Measurements from ENCODE around the gene CCT7. TPM values are rescaled to one million over a fixed set of nuclear protein-coding genes. Genes with fewer than 3 reads are reported as not detected.
A peak's percentile ranks its signal among the peaks of the same experiment; 100 is the strongest.

Gene CCT7
- total RNA-seq, 1 donor from 2014 or later, result 696 TPM

GRCh38 chr2:73214120-73215035, 19.7 kb upstream of the CCT7 start, which contains the start of gene SMYD5:
Gene SMYD5 (plus strand): TSS chr2:73214245. CDS start chr2:73214267, 22 bp downstream.
- intact Hi-C loops (cut with micrococcal nuclease), result loop anchor here (1.0 to 5.0 kb wide), 4 partner anchors 19 to 173 kb away; partner anchors contain the start of genes ALMS1, PRADC1 and SFXN5
- peak; percentile 98 for DNase-seq
- Mint-ChIP-seq H3K36me3 (ENCODE audit: low read depth) (no peaks in the 10 kb centered on the region), H3K4me3 (peak within 1 kb of the TSS; percentile 91), H3K9me3 (no peaks in the 10 kb centered on the region), H3K27ac (peak within 1 kb of the TSS; percentile 87), H3K27me3 (peaks cover under 1% of the 10 kb centered on the region), H3K4me1 (peaks cover 22% of the 10 kb centered on the region)

GRCh38 chr2:73215254-73215653, 18.9 kb upstream of the CCT7 start:
- peaks cover 3% of the 10 kb centered on the region for H3K36me3 Mint-ChIP-seq (ENCODE audit: low read depth)
- H3K4me1 Mint-ChIP-seq, result peaks cover 22% of the 10 kb centered on the region
- no peaks in the 10 kb centered on the region for H3K27me3 Mint-ChIP-seq
- peak overlapping the region; percentile 42 for H3K27ac Mint-ChIP-seq
- H3K4me3 Mint-ChIP-seq, result peak overlapping the region; percentile 91
- intact Hi-C loops (cut with micrococcal nuclease), result no loop called here
- DNase-seq, result no peak
- no peaks in the 10 kb centered on the region for H3K9me3 Mint-ChIP-seq

DNA sequence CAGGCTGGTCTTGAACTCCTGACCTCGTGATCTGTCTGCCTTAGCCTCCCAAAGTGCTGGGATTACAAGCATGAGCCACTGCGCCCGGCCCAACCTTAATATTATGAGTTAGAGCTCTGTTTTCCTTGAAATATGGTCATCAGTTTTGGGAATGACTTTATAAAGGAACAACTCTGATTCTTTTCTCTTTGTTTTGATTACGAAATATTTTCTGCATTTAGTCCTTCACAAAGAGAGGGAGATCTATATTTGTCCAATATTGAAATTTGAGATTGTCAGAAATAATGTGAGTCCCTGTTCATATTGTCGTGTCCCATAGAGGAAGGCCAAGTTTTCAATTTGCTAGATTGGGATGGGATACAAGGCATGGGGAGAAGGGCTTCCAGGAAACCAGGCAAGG, 16.9 kb upstream of the CCT7 start:
- Mint-ChIP-seq H3K9me3 (no peaks in the 10 kb centered on the region), H3K27me3 (no peaks in the 10 kb centered on the region), H3K4me1 (peaks cover 22% of the 10 kb centered on the region), H3K4me3 (no peak overlapping the region), H3K27ac (no peak overlapping the region), H3K36me3 (ENCODE audit: low read depth) (peaks cover 14% of the 10 kb centered on the region)
- intact Hi-C loops (cut with micrococcal nuclease), result no loop called here
- no peak for DNase-seq

- Mint-ChIP-seq H3K27me3 (no peaks in the 10 kb centered on the region), H3K4me1 (peaks cover 20% of the 10 kb centered on the region), H3K36me3 (ENCODE audit: low read depth) (peaks cover 16% of the 10 kb centered on the region), H3K4me3 (no peak overlapping the region), H3K27ac (no peak overlapping the region), H3K9me3 (no peaks in the 10 kb centered on the region)
- intact Hi-C loops (cut with micrococcal nuclease), result no loop called here
- no peak for DNase-seq
These were observed 16.3 kb upstream of the CCT7 start for GRCh38 chr2:73217826-73218225.

DNA sequence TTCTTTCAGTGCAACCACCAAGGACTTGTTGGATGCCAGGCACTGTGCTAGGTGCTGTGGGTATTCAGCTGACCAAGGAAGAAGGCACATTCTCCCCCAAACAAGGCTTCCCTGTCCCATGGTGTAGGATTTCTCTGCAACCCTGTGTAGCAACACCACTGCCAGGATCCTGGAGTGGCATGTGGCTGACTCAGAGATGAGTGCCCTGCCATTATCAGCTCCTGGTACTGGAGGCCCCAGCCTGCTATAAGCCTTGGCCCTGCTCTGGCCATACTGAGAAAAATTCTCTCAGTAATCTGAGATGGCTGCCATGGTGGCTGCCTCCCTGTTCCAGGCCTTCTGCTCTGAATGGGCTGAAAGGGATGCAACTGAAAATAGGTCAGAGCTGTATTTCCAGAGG, 15.8 kb upstream of the CCT7 start:
- Mint-ChIP-seq H3K27me3 (no peaks in the 10 kb centered on the region), H3K27ac (no peak overlapping the region), H3K4me3 (no peak overlapping the region), H3K9me3 (no peaks in the 10 kb centered on the region), H3K36me3 (ENCODE audit: low read depth) (peaks cover 18% of the 10 kb centered on the region), H3K4me1 (peaks cover 19% of the 10 kb centered on the region)
- intact Hi-C loops (cut with micrococcal nuclease), result no loop called here
- no peak for DNase-seq

- intact Hi-C loops (cut with micrococcal nuclease), result no loop called here
- H3K27me3 Mint-ChIP-seq, result no peaks in the 10 kb centered on the region
- H3K36me3 Mint-ChIP-seq (ENCODE audit: low read depth), result peaks cover 33% of the 10 kb centered on the region
- H3K27ac Mint-ChIP-seq, result no peak overlapping the region
- no peak for DNase-seq
- peaks cover 5% of the 10 kb centered on the region for H3K4me1 Mint-ChIP-seq
- H3K4me3 Mint-ChIP-seq, result no peak overlapping the region
- no peaks in the 10 kb centered on the region for H3K9me3 Mint-ChIP-seq
These were observed 10.3 kb upstream of the CCT7 start for GRCh38 chr2:73223821-73224220.

DNA sequence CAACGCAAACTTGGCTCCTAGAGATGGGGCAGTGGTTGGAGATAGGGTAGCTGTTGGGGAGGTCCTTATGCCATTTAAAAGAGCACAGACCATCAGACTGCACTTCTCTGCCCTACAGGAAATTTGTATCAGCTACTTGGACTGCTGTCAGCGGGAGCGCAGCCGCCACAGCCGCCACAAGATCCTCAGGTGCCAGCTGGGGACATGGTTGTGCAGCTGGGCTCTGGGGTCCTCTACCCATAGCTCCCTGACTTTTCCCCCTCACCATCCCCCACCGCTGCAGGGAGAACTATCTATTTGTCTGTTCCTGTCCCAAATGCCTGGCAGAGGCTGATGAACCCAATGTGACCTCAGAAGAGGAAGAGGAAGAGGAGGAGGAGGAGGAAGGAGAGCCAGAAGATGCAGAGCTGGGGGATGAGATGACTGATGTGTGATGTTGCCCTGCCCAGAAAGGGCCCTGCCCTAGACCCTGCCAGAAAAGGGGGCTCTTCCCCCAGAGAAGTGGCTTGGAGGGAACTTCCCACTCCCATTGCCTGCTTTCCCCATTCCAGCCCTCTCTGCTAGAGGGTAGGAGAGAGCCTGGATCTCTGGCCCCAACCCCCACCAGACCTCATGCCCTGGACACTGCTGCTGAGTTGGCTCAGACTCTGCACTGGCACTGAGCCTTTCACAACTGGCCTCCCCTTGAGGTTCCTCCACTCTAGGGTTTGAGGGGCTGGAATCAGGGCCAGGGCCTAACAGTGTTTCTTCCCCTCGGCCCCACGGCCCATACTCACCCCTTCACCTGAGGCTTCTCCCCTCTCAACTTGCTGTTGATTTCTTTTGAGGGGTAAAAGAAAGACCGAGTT, 8.4 kb upstream of the CCT7 start:
- Mint-ChIP-seq H3K4me3 (no peak overlapping the region), H3K36me3 (ENCODE audit: low read depth) (peaks cover 32% of the 10 kb centered on the region), H3K4me1 (peaks cover 6% of the 10 kb centered on the region), H3K27ac (no peak overlapping the region), H3K27me3 (no peaks in the 10 kb centered on the region), H3K9me3 (no peaks in the 10 kb centered on the region)
- intact Hi-C loops (cut with micrococcal nuclease), result no loop called here
- DNase-seq, result no peak

- no peaks in the 10 kb centered on the region for H3K9me3 Mint-ChIP-seq
- H3K27me3 Mint-ChIP-seq, result no peaks in the 10 kb centered on the region
- H3K36me3 Mint-ChIP-seq (ENCODE audit: low read depth), result peaks cover 22% of the 10 kb centered on the region
- no peak for DNase-seq
- no peak overlapping the region for H3K4me3 Mint-ChIP-seq
- peaks cover 11% of the 10 kb centered on the region for H3K4me1 Mint-ChIP-seq
- intact Hi-C loops (cut with micrococcal nuclease), result no loop called here
- no peak overlapping the region for H3K27ac Mint-ChIP-seq
These were observed 7.0 kb upstream of the CCT7 start for GRCh38 chr2:73227086-73227485.

GRCh38 chr2:73228631-73229030, 5.5 kb upstream of the CCT7 start:
- no peak overlapping the region for H3K27ac Mint-ChIP-seq
- no peaks in the 10 kb centered on the region for H3K9me3 Mint-ChIP-seq
- intact Hi-C loops (cut with micrococcal nuclease), result no loop called here
- peaks cover 15% of the 10 kb centered on the region for H3K36me3 Mint-ChIP-seq (ENCODE audit: low read depth)
- H3K27me3 Mint-ChIP-seq, result no peaks in the 10 kb centered on the region
- H3K4me1 Mint-ChIP-seq, result peaks cover 17% of the 10 kb centered on the region
- H3K4me3 Mint-ChIP-seq, result no peak overlapping the region
- DNase-seq, result no peak

DNA sequence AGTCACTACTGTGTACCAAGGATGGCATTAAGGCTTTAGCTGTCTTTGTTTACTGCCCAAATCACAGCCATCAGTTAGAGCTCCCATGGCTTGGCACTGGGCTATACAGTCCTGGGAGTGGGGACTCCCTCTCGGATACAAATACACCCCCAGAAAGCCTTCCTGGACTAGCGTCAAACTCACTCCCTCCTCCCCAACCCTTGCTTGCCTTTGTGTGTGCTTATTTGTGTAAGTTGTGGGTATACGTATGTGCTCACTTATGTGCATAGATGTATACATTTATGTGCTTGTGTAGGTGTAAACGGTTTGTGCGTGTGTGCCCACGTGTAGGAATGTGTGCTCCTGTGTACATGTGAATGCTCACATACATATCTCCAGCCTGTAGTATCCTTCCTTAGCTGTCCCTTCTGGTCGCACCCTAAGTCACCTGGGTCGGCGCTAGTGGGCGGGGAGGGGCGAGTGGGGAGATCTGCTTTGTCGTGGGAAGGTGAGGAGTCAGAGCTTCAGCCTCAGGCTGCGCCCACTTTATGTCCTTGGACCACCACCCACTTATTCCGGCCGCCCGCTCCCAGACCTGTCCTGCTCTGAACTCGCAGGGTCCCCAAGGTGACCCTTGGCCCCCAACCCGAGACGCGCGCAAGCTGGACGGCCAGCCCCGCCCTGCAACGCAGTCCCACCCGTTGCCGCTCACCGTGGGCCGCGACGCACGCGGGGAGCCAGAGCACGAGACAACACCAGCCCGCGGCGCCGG, 1.5 kb upstream of the CCT7 start:
- no peaks in the 10 kb centered on the region for H3K27me3 Mint-ChIP-seq
- H3K36me3 Mint-ChIP-seq (ENCODE audit: low read depth), result peaks cover 29% of the 10 kb centered on the region
- DNase-seq, result peak; percentile 62
- intact Hi-C loops (cut with micrococcal nuclease), result loop anchor here (1.0 to 5.0 kb wide), 5 partner anchors 18 to 1225 kb away; partner anchors contain the start of genes INO80B, RAB11FIP5, SMYD5 and TPRKB
- no peaks in the 10 kb centered on the region for H3K9me3 Mint-ChIP-seq
- peak overlapping the region; percentile 95 for H3K27ac Mint-ChIP-seq
- peak overlapping the region; percentile 94 for H3K4me3 Mint-ChIP-seq
- H3K4me1 Mint-ChIP-seq, result peaks cover 33% of the 10 kb centered on the region

GRCh38 chr2:73233154-73233931, 765 bp upstream of the CCT7 start, which contains the start of gene PRADC1:
Gene PRADC1 (minus strand): TSS chr2:73233239. CDS start chr2:73233160, 79 bp downstream.
- Mint-ChIP-seq H3K4me3 (peak within 1 kb of the TSS; percentile 94), H3K27ac (peak within 1 kb of the TSS; percentile 95), H3K27me3 (no peaks in the 10 kb centered on the region), H3K4me1 (peaks cover 36% of the 10 kb centered on the region), H3K9me3 (no peaks in the 10 kb centered on the region), H3K36me3 (ENCODE audit: low read depth) (peaks cover 31% of the 10 kb centered on the region)
- peak; percentile 99 for DNase-seq
- intact Hi-C loops (cut with micrococcal nuclease), result loop anchor here (1.0 to 5.0 kb wide), 5 partner anchors 19 to 1224 kb away; partner anchors contain the start of genes INO80B, RAB11FIP5, SMYD5 and TPRKB

DNA sequence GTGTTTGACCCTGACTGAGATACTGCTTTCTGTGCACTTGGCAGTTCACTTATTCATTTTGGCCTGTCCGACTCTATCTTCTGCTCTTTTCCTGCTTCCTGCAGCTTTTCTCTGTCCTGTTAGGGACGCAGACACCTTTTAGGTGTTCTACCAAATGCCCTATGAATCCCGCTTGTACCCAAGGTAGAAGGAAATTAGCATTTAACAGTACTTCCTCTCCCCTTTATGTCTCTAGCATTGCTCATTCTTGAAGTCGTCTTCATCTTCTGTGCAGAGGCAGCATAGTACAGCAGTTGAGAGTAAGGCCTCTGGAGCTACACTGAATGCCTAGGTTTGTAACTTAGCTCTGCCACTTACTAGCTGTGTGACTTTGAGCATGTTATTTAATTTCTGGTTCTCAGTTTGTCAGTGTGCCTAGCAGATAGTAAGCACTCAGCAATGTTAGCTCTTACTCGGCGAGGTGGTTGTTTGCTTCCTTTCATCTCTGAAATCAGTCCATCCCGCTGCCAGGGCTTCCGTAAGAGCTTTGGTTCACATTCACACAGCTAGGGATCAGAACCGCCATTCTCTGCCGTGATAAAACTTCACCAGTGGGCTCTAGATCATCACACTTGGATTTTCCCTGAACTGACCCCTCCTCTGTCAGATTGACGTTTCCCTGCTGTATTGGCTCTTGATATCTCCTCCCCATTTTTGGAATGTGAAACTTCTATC, 1.4 kb downstream of the CCT7 start:
- no peaks in the 10 kb centered on the region for H3K27me3 Mint-ChIP-seq
- DNase-seq, result no peak
- H3K9me3 Mint-ChIP-seq, result no peaks in the 10 kb centered on the region
- H3K36me3 Mint-ChIP-seq (ENCODE audit: low read depth), result peaks cover 35% of the 10 kb centered on the region
- intact Hi-C loops (cut with micrococcal nuclease), result loop anchor here (2.0 kb wide), 1 partner anchor 963 kb away; the partner anchor contains the start of gene MTHFD2
- peak overlapping the region; percentile 95 for H3K27ac Mint-ChIP-seq
- peak overlapping the region; percentile 94 for H3K4me3 Mint-ChIP-seq
- peaks cover 46% of the 10 kb centered on the region for H3K4me1 Mint-ChIP-seq
